Spleen (tissue), 7 donors: ENCODE results near the gene PCSK1N.

Experiments used
- POLR2A ChIP-seq, 3 donors: fragments of 450-650 bp; IDR thresholded peaks; one replicate each; pipeline ENCODE4 v1.5.1; 2017; ENCODE audit warnings: antibody characterized with exemption in 3 of 3, mild to moderate bottlenecking in 1 of 3
- TF ChIP-seq, protein P1 (sequence below), 11 experiments: fragments of 200-600 bp in 7 of 11; fragments of 450-650 bp in 4 of 11; sonication (generic) in 4 of 11; IDR thresholded peaks in 8 of 11; conservative IDR thresholded peaks in 3 of 11; 1 replicate in 7 of 11; 2 replicates in 4 of 11; pipeline versions ENCODE4 v1.4.0 to v1.8.0; 2016 to 2021; ENCODE audit warnings: antibody characterized with exemption in 11 of 11, inconsistent platforms in 4 of 11, mild to moderate bottlenecking in 1 of 11
- donor health status: DM: no; HTN: no; CAD: no; lungs with moderate emphysema.
- donor health status: DM: no; HTN: no; CAD: no.
- donor health status: DM: no; HTN: no; CAD: no.

DNA sequence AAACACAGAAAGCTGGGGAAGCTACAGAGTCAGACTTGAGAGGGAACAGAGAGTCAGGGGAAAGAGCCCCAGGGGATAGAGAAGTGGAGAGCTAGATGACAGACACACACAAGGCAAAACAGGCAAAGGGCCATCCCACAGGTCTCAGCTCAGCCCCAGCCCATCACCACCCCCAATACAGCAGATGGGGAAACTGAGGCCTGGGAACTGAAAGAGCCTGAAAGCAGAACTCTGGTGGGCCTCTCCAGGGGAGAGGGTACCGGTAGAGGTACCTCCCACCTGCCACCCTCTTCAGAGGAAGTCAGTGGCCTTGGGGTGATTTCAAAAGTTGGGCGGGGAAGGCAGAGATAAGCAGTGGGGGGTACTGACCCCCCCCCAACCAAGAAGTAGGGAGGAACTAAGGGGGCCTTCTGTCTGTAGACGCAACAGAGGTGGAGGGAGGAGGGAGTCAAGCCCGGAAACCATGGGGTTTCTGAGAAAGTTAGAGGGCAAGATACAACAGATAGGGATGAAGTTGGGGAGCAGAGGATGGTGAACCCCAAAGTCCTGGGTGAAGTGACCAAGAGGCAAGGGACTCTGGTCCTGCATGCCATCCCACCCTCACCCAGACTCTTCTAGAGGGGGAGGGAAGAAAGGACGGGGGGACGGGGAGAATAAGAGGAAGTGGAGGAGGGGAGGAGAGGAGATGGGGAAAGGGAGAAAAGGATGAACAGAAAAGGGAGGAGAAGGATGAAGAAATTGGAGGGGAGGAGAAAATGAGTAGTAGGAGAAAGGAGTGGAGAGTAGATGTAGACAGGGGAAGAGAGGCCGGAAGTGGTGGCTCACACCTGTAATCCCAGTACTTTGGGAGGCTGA is 45.8 kb downstream of the PCSK1N start:
- no peak for TF ChIP-seq POLR2A (IDR thresholded peaks at IDR 0.05)
- TF ChIP-seq, protein P1, sequence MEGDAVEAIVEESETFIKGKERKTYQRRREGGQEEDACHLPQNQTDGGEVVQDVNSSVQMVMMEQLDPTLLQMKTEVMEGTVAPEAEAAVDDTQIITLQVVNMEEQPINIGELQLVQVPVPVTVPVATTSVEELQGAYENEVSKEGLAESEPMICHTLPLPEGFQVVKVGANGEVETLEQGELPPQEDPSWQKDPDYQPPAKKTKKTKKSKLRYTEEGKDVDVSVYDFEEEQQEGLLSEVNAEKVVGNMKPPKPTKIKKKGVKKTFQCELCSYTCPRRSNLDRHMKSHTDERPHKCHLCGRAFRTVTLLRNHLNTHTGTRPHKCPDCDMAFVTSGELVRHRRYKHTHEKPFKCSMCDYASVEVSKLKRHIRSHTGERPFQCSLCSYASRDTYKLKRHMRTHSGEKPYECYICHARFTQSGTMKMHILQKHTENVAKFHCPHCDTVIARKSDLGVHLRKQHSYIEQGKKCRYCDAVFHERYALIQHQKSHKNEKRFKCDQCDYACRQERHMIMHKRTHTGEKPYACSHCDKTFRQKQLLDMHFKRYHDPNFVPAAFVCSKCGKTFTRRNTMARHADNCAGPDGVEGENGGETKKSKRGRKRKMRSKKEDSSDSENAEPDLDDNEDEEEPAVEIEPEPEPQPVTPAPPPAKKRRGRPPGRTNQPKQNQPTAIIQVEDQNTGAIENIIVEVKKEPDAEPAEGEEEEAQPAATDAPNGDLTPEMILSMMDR (IDR thresholded peaks at IDR 0.05 in 8 of 11, conservative IDR thresholded peaks at IDR 0.05 in 3 of 11) = no peak
